ENCODE measurements around the gene RAD9A. TPM values are rescaled to one million over a fixed set of nuclear protein-coding genes. Genes with fewer than 3 reads are reported as not detected.

RAD9A gene
- total and polyA plus RNA-seq, 9 of the 15 experiments (the other 6 are each of a cell fraction or from before 2014, with no cell fraction given) = 1.4 to 41.2 (median 16.1) TPM

GRCh38 chr11:67379061-67380058 is 12.4 kb upstream of the RAD9A start (continued):
- TF ChIP-seq FOXO4 (CRISPR knock-in tag; IDR thresholded peaks at IDR 0.05) (peak; percentile 75; the same call in 1 of the 2 replicates), ZNF77 (CRISPR knock-in tag; IDR thresholded peaks at IDR 0.05) (no peak), POLR3G (IDR thresholded peaks at IDR 0.05; ENCODE audit: extremely low read depth, insufficient read length, insufficient replicate concordance) (no peak), MECOM (CRISPR knock-in tag; IDR thresholded peaks at IDR 0.05) (no peak), WHSC1 (IDR thresholded peaks at IDR 0.05; ENCODE audit: low read length) (no peak), C11orf30 (IDR thresholded peaks at IDR 0.05; ENCODE audit: low read depth) (peak; percentile 92), ZEB2 (IDR thresholded peaks at IDR 0.05) (no peak), CAMTA2 (CRISPR knock-in tag; conservative IDR thresholded peaks at IDR 0.05) (no peak), SP1 (CRISPR knock-in tag; IDR thresholded peaks at IDR 0.05) (no peak), ZNF766 (CRISPR knock-in tag; conservative IDR thresholded peaks at IDR 0.05) (no peak; the same call in 1 of the 2 replicates), ZNF431 (CRISPR knock-in tag; IDR thresholded peaks at IDR 0.05) (no peak), KAT8 (IDR thresholded peaks at IDR 0.05; ENCODE audit: low read depth) (no peak), EZH2 (IDR thresholded peaks at IDR 0.05; ENCODE audit: borderline replicate concordance, low read depth, low read length) (no peak), FOSL1 (tag; conservative IDR thresholded peaks at IDR 0.05) (peak; percentile 92), FUS (optimal IDR thresholded peaks at IDR 0.05; ENCODE audit: low read depth, low read length) (no peak), PCBP2 (IDR thresholded peaks at IDR 0.05; ENCODE audit: low read depth, low read length, poor library complexity, severe bottlenecking) (no peak), KDM5B (IDR thresholded peaks at IDR 0.05; ENCODE audit: insufficient replicate concordance, low read depth, low read length) (no peak), BMI1 (IDR thresholded peaks at IDR 0.05; ENCODE audit: low read length) (no peak), MTA1 (IDR thresholded peaks at IDR 0.05; ENCODE audit: borderline replicate concordance) (peak; percentile 69), HDAC2 (IDR thresholded peaks at IDR 0.05) (peak; percentile 43; the same call in 1 of the 2 replicates), TCF7L2 (IDR thresholded peaks at IDR 0.05; ENCODE audit: low read depth, low read length) (no peak), ATF7 (IDR thresholded peaks at IDR 0.05) (peak; percentile 58), FOXK1 (CRISPR knock-in tag; IDR thresholded peaks at IDR 0.05; ENCODE audit: borderline replicate concordance) (no peak), RBFOX2 (IDR thresholded peaks at IDR 0.05; ENCODE audit: low read depth, low read length) (peak; percentile 68), E2F3 (CRISPR knock-in tag; IDR thresholded peaks at IDR 0.05) (peak; percentile 44; the same call in 1 of the 2 replicates), MXI1 (IDR thresholded peaks at IDR 0.05; ENCODE audit: low read depth, low read length) (no peak), HLTF (IDR thresholded peaks at IDR 0.05) (no peak), ZNF639 (CRISPR knock-in tag; conservative IDR thresholded peaks at IDR 0.05 in 1 of 2, IDR thresholded peaks at IDR 0.05 in 1 of 2) (no peak; a peak in 1 of 4 replicates)
